GDM1 (cell line): ENCODE measurements around the gene RSPH9.

Source experiments
- DNase-seq: peaks from one replicate; lab custom pipeline; 2025; lab: John Stamatoyannopoulos, UW

Gene RSPH9

DNA sequence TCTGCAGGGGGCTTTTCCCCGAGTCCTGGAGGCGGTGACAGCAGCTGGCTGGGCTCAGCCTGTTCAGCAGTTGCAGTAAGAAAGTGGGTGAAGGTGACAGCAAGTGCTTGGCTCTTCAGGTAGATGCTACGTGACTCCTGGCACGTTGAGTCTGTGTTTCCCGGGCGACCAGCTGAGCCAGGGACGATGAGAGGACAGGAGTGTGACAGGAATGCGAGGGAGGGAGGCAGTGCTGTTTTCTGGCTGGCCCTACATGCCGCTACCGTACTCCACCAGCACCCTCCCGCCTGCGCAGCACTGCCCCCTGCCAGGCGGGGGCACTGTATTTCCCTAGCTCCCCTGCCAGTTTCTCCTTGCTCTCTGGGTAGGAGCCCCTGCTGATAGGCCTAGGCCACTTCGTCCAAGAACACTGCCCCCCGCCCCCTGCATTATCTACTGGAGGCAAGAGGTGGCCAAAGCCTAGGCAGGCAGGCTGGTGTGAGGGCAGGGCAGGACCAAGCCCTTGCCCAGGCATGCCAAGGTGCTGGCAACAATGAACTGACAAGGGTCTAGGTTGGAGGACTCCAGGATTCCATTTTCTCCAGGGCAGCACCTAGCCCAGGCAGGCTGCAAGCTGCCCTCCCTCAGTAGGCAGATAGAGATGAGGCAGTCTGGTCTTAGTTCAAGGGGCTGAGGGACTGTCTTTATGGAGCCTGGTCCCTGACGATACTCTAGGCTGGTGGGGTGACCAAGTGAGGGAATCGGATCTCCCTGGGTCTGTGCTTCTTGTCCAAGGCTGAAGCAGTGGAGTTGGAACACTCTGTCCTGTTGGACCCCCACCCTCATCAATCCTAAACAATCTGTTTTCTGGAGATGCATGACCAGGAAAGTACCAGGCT, 23.6 kb downstream of the RSPH9 start:
- no peak for DNase-seq

DNA sequence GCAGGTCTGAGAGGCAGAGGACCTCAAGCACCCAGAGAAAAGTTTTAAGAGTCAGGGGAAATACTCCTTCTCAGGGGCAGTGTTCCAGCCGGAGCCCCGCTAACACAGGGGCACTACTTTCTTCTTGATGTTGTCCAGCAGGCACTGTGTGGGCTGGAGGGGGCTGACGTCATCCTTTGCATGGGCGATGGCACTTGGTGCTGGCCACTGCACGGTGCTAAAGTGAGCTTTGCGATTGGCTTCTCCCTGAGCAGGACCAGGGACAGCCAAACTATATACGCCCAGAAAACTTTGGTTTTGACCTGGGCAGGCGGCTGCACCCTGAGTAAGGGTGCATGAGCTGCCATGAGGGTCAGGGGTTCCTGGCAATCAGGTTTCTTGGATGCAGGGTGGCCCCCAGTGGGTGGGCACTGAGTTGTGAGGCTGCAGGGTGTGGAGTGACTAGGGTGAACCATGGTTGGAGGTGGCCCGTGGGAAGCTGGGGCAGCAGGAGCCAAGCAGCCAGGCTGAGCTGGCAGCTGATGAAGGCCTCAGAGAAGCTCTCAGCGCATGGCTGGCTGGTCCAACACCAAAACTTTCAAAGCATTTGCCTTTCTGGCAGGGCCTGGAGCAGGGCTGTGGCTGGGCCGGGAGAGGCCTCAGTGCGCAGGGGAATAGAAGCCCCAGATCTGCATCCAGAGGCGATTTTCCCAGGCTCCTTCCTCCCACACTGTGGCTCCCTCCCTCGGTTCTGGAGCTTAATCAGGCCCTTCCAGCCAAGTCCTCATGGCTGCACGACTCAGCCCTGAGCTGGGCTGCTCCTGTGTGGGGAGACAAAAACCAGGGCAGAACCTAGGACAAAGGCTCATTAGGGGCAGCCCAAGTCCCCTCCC, 24.4 kb downstream of the RSPH9 start:
- no peak for DNase-seq

DNA sequence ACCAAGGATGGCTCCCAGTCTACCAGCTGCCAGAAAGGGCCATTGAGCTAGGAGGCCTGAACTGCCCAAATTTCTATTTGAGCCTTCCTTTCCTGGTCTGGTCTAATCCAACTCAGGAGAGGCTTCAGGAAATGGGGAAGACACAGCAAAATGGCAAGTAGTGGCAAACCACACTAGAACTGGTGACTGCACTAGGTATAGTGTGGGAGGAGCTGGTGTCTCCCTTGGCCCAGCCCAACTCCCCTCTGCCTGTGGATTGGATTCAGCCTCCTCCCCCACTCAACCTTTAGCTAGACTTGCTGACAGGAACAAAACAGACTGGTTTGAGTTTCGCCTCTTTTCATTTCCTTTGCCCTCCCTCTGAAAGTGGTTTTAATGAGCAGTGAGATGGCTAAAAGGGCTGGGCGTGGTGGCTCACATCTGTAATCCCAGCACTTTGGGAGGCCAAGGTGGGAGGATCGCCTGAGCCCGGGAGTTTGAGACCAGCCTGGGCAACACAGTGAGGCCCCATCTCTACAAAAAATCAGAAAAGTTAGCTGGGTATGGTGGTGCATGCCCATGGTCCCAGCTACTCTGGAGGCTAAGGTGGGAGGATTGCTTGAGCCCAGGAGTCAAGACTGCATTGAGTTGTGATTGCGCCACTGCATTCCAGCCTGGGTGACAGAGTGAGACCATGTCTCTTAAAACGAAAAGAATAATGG, 25.2 kb downstream of the RSPH9 start:
- DNase-seq, result peak; percentile 21

DNA sequence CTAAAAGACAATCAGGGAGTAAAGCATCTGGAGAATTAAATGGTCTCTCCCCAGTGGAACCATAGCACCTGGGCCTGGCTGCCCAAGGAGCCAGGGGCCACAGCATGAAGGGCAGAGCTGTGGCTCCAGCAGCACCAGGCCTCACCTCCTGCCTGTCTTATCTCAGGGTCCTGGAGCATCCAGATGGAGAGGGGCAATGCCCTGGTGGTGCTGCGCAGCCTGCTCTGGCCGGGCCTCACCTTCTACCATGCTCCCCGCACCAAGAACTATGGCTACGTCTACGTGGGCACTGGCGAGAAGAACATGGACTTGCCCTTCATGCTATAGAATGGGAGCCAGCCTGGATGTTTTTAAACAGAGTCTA, 25.8 kb downstream of the RSPH9 start:
- no peak for DNase-seq

DNA sequence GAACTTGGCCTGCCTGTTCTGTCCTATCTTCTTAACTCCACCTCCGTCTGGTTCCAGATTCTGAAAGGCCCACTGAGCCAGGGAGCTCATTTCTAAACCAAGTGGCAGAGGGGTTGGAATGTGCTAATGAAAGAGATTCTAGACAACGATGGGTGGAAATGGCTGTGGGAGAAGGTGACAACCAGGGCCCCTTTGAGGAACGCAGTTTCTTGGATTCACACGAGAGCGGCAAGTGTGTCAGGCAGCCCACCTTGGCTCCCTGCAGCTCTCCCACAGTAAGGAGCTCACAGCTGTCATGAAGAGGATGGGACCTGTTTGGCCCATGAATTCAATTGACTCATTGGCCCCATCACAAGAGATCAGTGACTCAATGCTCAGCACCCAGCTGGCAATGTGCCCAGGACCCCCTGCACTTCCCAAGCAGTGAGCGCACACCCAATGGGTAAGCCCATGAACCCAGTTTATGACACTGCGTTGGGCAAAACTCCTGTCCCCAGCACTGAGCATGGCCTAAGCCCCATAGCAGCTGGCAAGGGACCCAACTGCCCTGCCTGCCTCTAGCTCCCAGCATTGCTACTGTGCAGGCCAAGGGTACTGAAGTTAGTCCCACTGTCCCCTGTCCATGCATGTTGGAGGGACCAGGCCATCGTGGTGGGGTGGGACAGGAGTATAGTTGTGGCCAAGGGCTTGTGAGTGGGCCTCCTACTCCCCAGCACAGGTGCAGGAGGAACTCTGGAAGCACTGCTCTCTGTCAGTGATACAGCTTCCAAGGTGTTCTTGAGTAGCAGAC, 26.4 kb downstream of the RSPH9 start:
- no peak for DNase-seq

DNA sequence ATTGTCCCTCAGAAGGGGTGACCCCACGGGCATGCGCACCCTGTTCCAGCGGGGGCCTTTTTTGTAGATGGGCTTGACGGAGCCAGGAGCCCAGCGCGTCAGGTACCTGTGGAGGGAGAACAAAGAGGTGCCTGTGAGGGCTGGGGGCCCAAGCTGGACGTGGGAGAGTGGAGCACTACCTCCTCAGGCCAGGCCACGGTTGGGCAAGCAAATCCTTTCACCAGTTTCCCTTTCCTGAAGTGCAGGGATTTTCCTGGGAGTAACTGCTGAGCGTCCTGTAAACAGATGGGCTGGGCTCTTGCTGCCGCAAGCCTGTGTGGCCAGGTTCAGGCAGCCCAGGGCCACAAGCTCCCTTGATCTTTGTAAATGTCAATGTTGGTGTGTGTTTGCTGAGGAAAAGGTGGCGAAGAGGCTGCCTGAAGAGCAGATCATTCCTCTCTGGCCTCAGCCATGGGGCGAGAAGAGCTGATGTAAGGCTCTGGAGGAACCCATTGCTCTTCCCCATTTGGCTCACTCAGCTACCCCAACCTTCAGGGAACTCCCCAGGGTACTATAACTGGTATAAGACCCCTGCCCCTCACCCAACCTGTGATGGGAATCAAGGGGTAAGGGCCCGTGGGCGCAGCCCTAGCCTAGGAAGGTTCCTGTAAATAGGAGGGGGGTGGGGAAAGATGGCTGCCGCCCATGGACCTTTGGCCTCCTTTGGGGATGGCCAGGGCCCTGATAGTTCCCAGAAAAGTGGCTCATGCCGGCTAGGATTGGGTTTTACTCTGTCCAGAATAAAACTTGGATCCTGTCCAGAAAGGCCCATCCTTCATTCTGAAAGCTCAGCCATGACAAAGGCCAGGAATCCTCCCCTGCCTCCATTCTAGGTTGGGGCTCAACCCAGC, 27.2 kb downstream of the RSPH9 start:
- no peak for DNase-seq

DNA sequence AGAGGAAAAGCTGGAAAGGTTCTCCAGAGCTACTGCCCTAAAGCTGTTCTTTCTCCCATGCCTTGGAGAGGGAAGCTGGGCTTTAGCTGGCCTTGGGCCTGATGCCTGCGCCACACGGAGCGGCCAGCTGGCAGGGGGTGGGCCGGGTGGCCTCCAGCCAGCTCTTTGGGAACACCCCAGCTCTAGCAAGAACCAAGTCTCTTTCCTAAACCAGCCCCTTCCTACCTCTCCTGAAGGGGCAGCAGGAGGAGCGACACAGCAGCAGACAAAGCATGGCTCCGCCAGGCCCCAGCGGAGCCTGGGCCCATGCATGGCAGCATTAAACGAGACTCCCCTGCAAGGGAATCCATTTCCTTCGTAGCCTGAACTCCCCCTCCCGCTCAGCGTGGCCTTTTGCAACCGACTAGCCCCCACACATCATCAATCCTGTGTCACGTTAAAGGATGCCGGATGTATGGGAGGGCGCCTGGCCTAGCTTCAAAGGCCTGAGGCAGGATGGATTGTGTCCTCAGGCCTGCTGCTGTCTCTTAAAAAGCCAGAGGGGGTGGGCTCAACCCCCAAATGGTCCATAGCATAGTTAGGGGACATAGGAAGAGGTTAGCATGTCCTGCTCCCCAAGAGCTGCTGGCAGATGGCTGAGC, 28.7 kb downstream of the RSPH9 start:
- no peak for DNase-seq

DNA sequence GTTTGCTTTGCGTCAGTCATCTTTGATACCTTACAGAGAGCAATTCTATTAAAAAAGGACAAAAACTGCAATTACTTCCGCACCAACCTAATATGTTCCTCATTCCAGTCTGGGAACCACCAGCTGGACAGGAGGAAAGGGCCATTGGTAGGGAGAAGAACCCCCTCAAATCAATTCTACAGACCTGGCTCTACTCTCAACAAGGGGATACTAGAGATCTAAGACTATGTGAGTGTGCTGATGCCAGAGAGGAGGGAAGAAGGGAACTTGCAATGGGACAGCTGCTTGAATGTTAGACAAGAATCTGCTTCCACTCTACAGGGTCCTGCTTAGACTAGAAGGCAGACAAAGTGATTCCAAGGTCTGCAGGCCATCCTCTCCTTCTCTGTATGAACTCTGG, 29.5 kb downstream of the RSPH9 start:
- no peak for DNase-seq

DNA sequence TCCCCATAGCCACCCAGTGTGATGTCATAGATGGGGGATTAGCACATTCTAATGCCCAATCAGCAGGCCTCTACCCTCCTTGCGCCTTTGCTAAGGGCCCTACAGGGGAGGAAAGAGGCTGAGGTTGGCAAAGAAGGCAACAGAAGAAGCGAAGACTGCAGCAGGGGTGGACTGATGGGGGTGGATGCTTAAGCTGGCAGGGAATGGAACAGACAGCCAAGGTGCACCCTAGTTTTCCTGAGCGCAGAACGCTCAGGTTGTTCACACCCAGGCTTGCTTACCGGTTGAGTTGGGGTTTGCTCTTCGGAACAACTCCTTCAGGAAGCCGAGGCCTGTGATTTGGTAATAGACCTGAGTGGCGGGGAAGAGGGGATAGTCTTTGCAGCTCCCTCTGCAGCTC, 30.1 kb downstream of the RSPH9 start:
- no peak for DNase-seq

DNA sequence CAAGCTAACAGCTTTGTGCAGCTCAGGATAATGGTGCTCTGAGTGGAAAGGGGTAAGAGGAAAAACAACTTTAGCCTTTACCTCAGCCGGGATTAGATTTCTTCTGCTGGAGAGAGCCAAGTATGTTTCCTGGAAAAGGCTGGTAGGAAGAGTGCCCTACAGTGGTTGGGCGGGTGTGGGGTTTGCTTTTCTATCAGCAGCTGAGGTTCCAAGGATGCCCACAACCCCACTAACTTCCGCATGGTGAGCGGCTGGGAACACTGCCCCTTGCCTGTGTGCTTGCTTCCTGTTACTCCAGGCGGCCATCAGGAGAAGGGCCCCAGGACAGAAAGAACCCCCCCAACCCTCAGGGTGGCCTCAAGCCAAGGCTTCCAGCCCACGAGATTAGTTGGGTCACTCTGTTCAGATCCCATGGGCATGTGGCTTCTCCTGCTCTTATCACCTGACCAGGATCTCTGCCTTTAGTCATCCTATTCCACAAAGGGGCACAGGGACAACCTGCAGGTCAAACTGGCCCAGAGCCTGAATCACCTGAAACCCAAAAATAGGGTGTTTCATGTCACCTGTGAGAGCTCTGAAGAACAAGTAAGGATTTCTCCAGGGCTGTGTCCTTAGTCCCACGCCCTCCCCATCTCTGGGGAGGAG, 32.2 kb downstream of the RSPH9 start:
- DNase-seq, result no peak

DNA sequence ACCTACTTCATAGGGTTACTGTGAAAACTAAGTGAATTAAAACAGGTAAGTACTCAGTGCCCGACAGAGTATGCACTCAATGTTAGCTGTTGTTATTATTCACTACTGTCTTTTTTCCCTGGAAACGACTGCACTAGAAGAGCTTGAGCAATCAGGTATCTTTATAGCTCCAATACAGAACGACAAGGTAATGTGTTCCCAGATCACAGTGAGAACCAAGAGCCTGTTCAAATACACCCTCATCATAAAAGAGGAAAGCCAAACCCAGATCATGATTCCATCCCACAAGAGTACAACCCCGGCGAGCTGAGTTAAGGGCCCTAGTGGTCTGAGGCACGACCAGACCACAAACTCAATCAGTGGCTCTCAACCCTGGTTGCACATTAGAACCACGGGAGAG, 32.9 kb downstream of the RSPH9 start:
- no peak for DNase-seq

DNA sequence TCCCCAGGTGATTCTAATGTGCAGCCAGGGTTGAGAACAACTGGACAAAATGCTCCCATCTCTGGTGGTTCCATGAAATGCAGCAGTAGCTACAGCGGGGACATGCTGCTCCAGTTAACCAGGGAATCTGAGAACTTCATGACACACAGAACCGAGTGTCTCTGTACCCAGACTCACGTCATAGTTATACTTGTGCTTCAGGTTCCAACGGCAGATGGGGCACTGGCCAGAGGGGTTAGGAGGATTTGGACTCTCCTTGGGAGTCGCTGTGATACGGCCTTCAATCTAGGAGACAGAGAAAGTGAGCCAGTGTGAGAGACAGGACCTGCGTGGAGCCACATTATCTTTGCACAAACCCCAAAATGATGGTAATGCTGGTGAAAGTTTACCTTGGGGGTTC, 33.5 kb downstream of the RSPH9 start:
- no peak for DNase-seq

DNA sequence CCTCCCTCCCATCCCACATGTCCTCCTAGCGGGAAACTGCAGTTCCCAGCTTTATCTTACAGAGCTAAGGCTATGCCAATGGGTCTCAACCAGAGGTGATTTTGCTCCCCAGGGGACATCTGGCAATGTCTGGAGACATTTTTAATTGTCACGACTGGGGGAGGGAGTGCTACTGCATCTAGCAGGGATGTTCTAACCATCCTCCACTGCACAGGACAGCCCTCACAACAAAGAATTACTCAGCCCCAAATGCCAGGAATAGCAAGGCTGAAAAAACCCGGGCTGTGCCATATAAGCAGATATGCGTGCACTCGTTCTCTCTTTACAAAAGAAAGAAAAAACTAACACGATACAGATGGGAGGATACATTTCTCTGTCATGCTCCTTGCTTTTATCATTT, 34.2 kb downstream of the RSPH9 start:
- no peak for DNase-seq

DNA sequence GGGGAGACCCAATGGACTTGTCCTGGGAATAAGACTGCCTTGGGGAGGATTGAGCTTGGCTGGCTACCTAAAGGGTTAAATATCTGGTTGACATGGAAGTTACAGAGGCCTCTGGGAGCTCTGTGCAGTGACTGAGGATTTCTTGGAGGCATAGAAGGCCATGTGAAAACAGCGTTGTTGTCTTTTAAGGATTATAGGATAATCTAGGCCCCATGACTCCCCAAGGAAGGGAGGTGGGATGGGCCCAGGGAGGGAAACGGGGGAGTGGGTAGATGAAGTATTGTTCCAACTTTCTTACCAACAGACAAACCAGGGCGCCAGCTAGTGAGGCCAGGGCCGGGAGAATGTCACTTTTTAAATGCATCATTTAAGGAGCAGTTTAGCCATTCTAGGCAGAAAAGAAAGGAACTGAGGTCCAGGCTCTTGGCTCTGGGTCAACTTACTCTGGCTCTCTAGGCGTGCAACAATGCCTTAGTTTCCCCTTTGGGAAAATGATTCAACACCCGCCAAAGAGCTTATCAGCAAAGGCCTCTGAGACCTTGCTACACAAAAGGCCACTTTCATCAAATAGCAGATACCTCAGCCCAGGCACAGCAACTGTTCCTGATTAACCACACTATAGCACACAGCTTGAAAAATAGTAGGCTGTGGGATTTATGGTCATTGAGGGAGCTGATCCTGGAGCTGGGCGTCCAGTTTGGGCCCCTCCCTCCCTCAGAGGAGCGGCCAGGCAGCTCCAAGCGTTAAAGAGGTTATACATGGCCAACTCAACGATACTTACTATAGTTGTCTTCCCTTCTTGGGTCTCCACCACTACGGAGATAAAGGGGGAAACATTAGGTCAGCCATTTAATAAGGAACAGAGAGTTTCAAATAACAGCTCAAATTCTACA, 35.7 kb downstream of the RSPH9 start:
- DNase-seq, result no peak

DNA sequence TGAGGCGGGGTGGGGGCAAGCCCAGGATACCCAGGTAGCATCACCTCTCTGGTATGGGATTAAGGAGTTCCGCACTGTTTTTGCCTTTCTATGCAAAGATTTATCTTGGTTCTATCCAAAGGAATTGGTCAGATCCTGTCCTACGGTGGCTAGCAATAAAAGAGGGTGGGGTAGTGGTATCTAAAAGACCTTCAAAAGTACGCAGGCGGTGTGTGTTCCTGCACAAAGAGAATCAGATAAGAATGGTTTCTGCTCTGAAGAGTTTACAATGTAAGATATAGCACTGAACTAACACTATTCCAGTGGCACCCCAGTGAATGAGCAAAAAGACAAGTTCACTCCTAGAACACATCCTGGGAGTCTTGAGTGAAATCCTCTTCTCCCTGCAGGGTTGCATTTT, 36.5 kb downstream of the RSPH9 start:
- no peak for DNase-seq

DNA sequence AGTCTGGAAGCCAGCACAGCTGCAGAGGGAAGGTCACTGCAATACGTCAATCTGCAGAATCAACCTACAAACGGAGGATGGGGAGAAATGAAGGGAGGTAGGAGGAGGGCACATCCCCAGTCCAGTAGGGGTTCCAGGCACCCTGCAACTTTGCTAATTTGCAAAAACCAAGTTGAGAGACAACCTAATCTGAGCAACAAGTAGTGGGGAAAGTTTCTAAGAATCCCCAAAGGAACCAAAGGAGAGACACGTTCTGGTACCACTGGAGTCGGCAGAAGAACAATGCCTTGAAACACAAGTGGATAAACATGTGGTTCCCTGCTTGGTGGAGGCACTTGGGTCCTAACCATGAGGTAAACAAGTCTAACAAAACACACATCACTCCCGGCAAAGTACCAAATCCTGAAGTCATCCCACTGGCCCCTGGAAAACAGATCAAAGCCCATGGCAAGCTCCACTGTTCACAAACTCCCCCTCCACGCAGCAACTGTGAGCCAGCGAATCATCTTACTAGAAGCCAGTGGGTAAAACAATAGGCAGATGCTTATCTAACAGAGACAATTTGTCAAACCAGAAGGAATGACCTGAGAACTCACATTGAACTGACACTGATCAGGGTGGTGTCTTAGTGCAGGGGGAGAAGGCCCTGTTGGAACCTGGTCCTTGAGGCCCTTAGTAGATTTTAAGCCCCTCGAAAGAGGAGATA, 38.0 kb downstream of the RSPH9 start:
- DNase-seq, result no peak

DNA sequence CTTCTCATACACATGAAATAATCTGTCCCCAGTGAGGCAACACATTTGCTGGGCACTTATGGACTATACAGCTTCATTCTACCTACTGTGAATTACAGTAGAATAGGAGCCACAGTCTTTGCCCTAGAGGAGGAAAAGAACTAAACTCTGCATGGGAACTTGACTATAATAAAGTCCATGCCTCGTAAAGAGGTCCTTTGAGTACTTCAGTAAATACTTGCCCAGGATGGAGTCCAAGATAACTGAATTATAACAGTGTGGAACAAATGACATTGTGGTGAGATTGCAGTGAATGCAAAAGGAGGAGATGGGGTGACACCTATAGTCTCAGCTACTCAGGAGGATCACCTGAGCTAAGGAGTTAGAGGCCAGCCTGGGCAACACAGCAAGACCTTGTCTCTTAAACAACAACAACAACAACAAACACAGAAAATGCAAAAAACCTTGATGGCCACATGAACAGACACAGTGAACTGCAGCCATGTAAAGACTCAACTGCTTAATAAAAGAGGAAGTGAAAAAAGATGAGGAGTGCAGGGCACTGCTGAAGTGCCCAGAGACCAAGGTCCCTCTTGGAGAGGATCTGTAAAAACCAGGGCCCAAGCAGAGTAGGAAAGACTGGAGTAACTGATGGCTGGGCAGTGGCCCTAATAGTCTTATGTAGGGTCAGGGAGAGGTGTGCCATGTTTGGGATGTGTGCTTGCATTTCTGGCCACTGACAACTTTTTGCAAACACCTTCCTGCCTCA, 39.0 kb downstream of the RSPH9 start:
- no peak for DNase-seq

DNA sequence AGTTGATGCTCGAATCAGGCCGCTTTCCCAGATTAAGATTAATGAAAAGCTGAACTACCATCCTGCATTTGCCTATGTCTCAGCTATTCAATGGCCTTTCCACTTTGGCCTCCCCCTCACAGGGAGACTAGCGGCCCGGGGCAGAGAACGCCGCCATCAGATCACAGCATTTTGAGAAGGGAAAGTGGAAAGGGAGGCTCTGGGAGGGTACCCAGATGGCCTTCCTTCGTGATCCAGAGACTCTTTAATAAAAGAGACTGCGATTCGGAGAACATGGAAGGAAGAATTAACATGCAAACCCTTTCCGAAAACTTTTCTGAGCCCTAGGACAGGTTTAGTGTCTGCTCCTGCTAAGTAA, 42.2 kb downstream of the RSPH9 start:
- no peak for DNase-seq
